HCEC 1CT (cell line): ENCODE data around the gene BCAS3.
"Not testable (repeated sequence)": the region's sequence is repeated elsewhere in the genome, so short reads cannot be mapped to it uniquely, and the experiment has no call there.

Experiments
- DNase-seq: peaks from one replicate; pipeline ENCODE4 v3.0.0-alpha.2; 2017

The BCAS3 gene

DNA sequence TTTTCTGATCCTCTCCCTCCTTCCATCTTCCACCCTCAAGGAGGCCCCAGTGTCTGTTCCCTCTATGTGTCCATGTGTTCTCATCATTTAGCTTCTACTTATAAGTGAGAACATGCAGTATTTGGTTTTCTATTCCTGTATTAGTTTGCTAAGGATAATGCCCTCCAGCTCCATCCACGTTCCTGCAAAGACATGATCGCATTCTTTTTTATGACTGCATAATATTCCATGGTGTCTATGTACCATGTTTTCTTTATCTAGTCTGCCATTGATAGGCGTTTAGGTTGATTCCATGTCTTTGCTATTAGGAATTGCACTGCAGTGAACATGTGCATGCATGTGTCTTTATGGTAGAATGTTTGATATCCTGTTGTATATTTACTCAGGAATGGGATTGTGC, 275.1 kb downstream of the BCAS3 start:
- no peak for DNase-seq

DNA sequence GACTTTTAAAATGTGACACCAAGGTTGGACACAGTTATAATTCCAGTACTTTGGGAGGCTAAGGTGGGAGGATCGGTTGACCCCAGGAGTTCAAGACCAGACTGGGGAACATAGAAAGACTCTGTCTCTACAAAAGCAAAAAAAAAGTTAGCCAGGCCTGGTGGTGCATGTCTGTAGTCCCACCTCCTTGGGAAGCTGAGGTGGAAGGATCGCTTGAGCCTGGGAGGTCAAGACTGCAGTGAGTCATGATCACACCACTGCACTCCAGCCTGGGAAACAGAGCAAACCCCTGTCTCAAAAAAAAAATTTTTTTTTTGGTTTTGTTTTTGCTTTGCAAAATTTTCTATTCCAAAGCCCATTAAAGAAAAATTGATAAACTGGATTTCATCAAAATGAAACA, 281.4 kb downstream of the BCAS3 start:
- DNase-seq: peak; percentile 78

DNA sequence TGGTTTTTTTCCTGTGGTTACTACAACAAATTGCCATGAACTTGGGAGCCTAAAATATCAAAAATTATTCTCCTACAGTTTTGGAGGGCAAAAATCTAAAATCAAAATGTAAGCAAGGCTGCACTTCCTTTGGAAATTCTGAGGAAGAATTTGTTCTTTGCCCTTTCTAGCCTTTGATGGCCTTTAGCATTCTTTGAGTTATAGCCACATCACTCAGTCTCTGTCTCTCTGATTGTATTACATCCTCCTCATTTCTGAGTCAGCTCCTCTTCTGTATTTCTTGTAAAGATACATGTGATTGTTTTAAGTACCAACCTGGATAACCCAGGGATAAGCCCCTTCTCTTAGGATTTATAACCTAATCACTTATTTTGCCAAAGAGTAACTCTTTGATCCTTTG, 282.0 kb downstream of the BCAS3 start:
- DNase-seq: peak; percentile 85

DNA sequence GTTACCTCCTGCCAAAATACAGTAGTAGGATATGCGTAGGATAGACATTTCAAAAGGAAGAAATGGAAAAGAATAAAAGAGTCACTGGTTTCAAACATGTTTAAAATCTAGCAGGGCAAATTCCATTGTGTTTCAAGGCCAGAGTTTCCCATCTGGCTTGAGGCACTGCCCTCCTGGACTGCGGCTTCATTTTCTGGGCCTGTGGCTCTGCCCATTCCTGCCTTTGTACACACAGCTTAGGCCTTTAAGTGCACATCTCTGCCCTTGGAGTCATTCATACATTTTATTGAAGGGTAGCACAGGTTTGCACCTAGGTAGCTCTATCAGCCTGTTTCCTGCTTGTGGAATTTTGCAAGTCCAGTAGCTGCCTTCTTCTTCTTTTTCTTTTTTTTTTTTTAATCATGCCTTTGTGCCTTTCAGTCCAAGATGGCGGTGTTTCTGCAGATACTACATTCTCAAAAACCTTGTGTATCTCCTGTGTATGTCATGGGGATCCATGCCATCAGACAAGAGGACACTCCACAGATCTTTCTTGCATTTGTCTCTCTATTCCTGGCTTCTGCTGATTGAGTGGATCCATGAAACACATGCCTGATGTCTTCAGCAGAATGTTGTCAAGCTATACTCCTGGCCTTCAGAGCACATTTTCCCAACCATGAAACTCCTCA, 282.9 kb downstream of the BCAS3 start:
- no peak for DNase-seq

DNA sequence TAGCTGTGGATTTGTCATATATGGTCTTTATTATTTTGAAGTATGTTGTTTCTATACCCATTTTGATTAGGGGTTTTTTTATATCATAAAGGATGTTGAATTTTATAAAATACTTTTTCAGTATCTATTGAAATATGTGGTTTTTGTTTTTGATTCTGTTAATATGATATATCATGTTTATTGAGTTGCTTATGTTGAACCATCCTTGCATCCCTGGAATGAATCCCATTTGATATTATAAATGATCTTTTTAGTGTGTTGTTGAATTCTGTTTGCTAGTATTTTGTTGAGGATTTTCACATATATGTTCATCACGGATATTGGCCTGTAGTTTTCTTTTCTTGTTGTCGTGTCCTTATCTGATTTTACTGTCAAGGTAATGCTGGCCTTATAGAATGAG, 286.5 kb downstream of the BCAS3 start:
- no peak for DNase-seq

DNA sequence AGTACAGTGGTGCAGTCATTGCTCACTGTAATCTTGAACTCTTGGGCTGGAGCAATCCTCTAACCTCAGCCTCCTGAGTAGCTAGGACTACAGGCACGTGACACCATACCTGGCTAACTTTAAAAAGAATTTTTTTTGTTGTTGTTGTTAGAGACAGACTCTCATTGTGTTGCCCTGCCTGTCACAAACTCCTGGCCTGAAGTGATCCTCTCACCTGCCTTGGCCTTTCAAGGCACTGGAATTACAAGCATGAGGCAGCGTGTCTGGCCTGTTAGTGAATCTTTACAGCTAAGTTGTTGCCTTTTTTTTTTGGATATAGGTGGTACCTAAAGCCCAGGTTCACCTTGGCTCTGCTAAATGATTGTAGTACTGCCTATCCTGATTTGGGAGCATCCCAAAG, 290.6 kb downstream of the BCAS3 start:
- no peak for DNase-seq

- DNase-seq: no peak
Measured at GRCh38 chr17:60969500-60970037, 291.9 kb downstream of the BCAS3 start.

- DNase-seq: no peak
Measured at GRCh38 chr17:60970741-60971140, 293.1 kb downstream of the BCAS3 start.

DNA sequence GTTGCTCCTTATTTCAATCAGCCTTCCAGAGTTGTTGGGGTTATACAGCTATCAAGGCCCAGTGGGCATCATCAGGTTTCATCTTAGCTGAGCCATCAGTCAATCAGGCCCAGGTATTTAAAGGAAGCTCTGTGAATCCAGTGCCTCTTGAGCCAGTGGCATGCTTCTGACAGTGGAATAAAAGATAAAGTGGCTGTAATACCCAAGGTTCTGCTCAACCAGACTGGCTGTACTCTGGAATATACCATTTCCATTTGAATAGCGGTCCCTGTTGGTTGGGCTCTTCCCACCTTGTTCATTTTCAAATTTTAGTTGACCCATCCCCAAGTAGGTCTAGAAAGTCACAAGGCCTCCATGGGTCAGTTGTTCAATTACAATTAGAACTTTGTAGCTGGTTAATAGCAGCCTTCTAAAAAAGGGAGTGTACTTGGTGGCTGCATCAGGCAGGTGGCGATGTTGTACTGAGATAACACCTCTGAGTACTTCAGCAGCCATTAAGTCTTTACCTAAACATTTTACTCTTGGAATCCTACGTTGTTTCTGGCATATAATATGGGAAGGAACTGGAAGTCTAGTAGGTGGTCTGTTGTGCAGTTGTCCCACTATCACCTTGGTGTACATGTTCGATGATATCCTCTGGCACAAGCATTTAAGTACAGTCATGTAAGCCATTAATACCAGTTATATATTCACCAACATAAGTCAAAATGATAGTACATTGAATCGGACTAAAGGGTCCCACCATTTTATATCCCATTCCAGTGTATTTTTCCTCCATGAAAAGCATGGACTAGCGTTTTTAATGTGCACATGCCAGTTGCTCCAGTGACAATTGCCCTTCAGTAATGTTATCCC, 294.1 kb downstream of the BCAS3 start:
- peak; percentile 69 for DNase-seq

GRCh38 chr17:60976861-60977260, 299.2 kb downstream of the BCAS3 start:
- not testable (repeated sequence) for DNase-seq

GRCh38 chr17:60989379-60989778, 311.7 kb downstream of the BCAS3 start:
- DNase-seq: no peak

DNA sequence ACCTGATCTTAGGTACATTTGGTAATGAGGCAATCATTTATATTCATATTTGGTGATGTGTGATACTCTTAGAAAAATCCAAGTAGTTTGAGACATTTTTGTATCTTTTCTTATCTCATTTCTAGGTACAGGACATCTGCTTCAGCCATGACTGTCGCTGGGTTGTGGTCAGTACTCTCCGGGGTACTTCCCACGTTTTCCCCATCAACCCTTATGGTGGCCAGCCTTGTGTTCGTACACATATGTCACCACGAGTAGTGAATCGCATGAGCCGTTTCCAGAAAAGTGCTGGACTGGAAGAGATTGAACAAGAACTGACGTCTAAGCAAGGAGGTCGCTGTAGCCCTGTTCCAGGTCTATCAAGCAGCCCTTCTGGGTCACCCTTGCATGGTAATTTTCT, 312.2 kb downstream of the BCAS3 start:
- no peak for DNase-seq

DNA sequence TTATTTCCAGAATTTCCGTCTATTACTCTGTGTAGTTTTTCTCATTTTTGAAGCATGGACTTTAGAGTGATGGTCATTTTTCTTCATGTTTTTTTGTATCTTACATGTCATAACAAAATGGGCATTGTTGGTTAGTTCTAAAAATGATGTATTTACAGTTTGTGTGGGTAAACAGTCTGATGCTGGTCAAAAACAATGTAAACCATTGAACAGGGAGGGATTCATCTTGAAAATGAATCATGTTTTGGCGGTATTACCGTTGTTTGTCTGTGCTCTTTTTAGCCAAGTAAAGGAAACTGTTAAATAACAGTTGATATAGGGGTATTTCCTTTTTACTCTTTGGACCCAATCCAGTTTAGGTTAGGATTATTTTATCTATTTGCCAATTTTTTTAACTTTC, 315.8 kb downstream of the BCAS3 start:
- DNase-seq: no peak

GRCh38 chr17:60995680-60996079, 318.0 kb downstream of the BCAS3 start:
- no peak for DNase-seq

- DNase-seq: peak; percentile 85
Measured at GRCh38 chr17:61000911-61001310, 323.3 kb downstream of the BCAS3 start.

GRCh38 chr17:61002316-61002736, 324.7 kb downstream of the BCAS3 start:
- DNase-seq: peak; percentile 74

- DNase-seq: no peak
Measured at GRCh38 chr17:61005358-61005757, 327.7 kb downstream of the BCAS3 start.

DNA sequence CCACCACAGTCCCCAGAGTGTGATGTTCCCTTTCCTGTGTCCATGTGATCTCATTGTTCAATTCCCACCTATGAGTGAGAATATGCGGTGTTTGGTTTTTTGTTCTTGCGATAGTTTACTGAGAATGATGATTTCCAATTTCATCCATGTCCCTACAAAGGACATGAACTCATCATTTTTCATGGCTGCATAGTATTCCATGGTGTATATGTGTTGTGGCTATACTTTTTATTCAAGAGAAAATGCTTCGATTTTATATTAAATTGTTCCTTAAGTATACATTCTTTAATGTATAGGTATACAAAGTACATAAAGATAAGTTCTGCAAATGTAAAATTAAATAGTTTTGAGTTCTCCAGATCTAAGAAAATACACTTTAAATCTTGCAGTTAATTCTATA, 328.3 kb downstream of the BCAS3 start:
- not testable (repeated sequence) for DNase-seq

GRCh38 chr17:61007980-61008379, 330.3 kb downstream of the BCAS3 start:
- DNase-seq: no peak

- DNase-seq: no peak
Measured at GRCh38 chr17:61009663-61010062, 332.0 kb downstream of the BCAS3 start.

DNA sequence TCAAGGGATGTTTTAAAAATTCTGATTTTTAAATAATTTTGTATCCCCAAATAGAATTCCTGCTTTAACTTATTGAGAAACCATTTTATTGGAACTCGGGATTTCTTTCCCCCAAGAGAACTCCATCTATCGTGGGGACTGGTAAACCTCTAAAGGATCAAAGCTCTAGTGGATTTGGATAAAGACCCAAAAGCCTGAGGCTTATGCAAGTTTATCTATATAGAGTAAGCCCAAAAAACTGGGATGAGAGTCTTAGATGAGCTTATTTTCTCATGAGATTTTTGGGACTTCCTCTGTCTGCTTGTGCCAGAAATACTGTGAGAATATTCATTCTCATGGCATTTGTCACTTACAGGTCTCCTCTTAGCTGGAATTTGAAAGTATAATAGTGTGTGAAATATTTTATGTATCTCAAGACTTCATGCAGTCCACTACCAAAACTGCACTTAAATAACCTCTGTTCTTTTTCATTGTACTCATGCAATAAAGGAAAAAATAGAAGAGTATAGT, 333.1 kb downstream of the BCAS3 start:
- DNase-seq: no peak

DNA sequence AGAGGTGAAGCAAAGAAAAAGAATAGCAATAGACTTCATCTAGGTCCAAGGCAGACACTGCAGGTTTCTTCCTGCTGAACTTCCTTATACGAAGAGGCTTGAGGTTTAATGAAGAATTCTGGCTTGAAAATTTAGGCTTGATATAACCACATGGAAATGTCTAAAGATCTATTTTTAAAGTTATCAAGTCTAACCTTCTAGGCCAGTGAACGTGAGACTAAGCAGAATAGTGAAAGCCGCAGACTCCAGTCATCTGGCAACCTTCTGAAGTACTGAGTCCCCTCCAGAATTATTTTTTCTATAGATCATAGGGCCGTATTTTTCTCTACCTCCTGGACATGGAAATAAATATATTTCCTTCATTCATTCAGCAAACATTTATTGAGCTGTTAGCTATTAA, 333.6 kb downstream of the BCAS3 start:
- DNase-seq: no peak

DNA sequence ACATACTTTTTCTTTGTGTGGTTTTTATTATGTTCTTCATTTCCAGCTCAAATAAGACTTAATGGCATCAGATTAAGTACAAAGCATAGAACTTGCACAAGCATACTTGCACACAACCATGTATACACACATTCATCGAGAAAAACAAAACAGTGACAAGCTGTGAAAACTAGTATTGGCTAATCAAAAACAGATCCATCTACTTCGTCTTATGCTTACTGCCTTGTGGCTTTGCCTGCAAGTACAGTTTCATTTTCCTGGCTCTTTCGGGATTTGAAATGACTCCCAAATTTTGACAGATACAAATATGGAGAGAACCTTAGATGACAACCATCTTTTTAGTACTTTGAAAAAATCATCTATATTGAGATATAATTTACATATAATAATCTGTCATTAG, 338.3 kb downstream of the BCAS3 start:
- DNase-seq: no peak
